Choroid plexus epithelial cell (primary cell): ENCODE measurements around the gene TRIOBP.
"Not testable (repeated sequence)": the region's sequence is repeated elsewhere in the genome, so short reads cannot be mapped to it uniquely, and the experiment has no call there.

Experiments used
- DNase-seq: peaks from one replicate; pipeline ENCODE4 v3.0.0-alpha.2; 2010; ENCODE audit warnings: low read depth
- H3K4me3 ChIP-seq: 2 replicates; pipeline ENCODE4 v1.5.1; 2011; ENCODE audit warnings: low read depth, mild to moderate bottlenecking, control low read depth, low read length, moderate library complexity
- CTCF ChIP-seq: conservative IDR thresholded peaks from 2 replicates; pipeline ENCODE4 v1.5.1; 2011; ENCODE audit warnings: low read depth, mild to moderate bottlenecking, control low read depth, inconsistent platforms, low read length, moderate library complexity

TRIOBP gene

GRCh38 chr22:37684803-37685615, 11.8 kb upstream of the TRIOBP start:
- H3K4me3 ChIP-seq = no peak overlapping the region
- no peak for DNase-seq

GRCh38 chr22:37686002-37686982, 10.6 kb upstream of the TRIOBP start, which contains the start of gene NOL12:
Gene NOL12, plus strand, starts transcription at chr22:37686343. Its CDS starts 50 bp downstream, at chr22:37686393.
- no peak for TF ChIP-seq CTCF
- DNase-seq = peak; percentile 90
- peak within 1 kb of the TSS; percentile 93 for H3K4me3 ChIP-seq

More at GRCh38 chr22:37684803-37685615, 11.8 kb upstream of the TRIOBP start:
- no peak for TF ChIP-seq CTCF

- DNase-seq = no peak
- TF ChIP-seq CTCF = no peak
- no peak overlapping the region for H3K4me3 ChIP-seq
Observed at GRCh38 chr22:37690407-37690806, 6.4 kb upstream of the TRIOBP start.

GRCh38 chr22:37690901-37691504, 5.8 kb upstream of the TRIOBP start:
- TF ChIP-seq CTCF = no peak
- no peak for DNase-seq

GRCh38 chr22:37692627-37693285, 4.1 kb upstream of the TRIOBP start:
- no peak overlapping the region for H3K4me3 ChIP-seq
- DNase-seq = no peak
- no peak for TF ChIP-seq CTCF

More at GRCh38 chr22:37690901-37691504, 5.8 kb upstream of the TRIOBP start:
- H3K4me3 ChIP-seq = no peak overlapping the region

- H3K4me3 ChIP-seq, DNase-seq: not testable (repeated sequence)
Observed at GRCh38 chr22:37694131-37694530, 2.7 kb upstream of the TRIOBP start.

GRCh38 chr22:37696260-37696656, 590 bp upstream of the TRIOBP start:
- DNase-seq = not testable (repeated sequence)
- peak overlapping the region; percentile 52 for H3K4me3 ChIP-seq
